22Rv1 (cell line): ENCODE results near the gene BRAF.
"Not testable (repeated sequence)": the region's sequence is repeated elsewhere in the genome, so short reads cannot be mapped to it uniquely, and the experiment has no call there.

Experiments
- H3K27ac ChIP-seq: fragments of 450-650 bp; 2 replicates; pipeline ENCODE4 v1.5.1; 2017
- CTCF ChIP-seq: fragments of 450-650 bp; IDR thresholded peaks from 2 replicates; pipeline ENCODE4 v1.5.1; 2017; ENCODE audit warnings: mild to moderate bottlenecking
- ZFX ChIP-seq: fragments of 450-650 bp; IDR thresholded peaks from 2 replicates; pipeline ENCODE4 v1.6.1; 2017; ENCODE audit warnings: antibody characterized with exemption, borderline replicate concordance

The BRAF gene

GRCh38 chr7:140778975-140779374, 145.8 kb downstream of the BRAF start:
- TF ChIP-seq ZFX = no peak
- TF ChIP-seq CTCF = no peak
- H3K27ac ChIP-seq = no peak overlapping the region

GRCh38 chr7:140778568-140778967, 146.2 kb downstream of the BRAF start:
- H3K27ac ChIP-seq = no peak overlapping the region
- TF ChIP-seq ZFX (no peak), CTCF (no peak)

GRCh38 chr7:140774371-140774770, 150.4 kb downstream of the BRAF start:
- TF ChIP-seq ZFX = no peak
- no peak for TF ChIP-seq CTCF
- no peak overlapping the region for H3K27ac ChIP-seq

GRCh38 chr7:140773104-140773503, 151.6 kb downstream of the BRAF start:
- no peak overlapping the region for H3K27ac ChIP-seq
- TF ChIP-seq CTCF (no peak), ZFX (no peak)

- no peak for TF ChIP-seq CTCF
- TF ChIP-seq ZFX = no peak
- no peak overlapping the region for H3K27ac ChIP-seq
Observed at GRCh38 chr7:140771826-140772225, 152.9 kb downstream of the BRAF start.

GRCh38 chr7:140769852-140770251, 154.9 kb downstream of the BRAF start:
- TF ChIP-seq CTCF = no peak
- TF ChIP-seq ZFX = no peak
- H3K27ac ChIP-seq = no peak overlapping the region

- no peak for TF ChIP-seq CTCF
- no peak for TF ChIP-seq ZFX
- H3K27ac ChIP-seq = no peak overlapping the region
Observed at GRCh38 chr7:140767418-140767817, 157.3 kb downstream of the BRAF start.

GRCh38 chr7:140765441-140765840, 159.3 kb downstream of the BRAF start:
- H3K27ac ChIP-seq = not testable (repeated sequence)

GRCh38 chr7:140763166-140763565, 161.6 kb downstream of the BRAF start:
- H3K27ac ChIP-seq = not testable (repeated sequence)

GRCh38 chr7:140761375-140761774, 163.4 kb downstream of the BRAF start:
- not testable (repeated sequence) for H3K27ac ChIP-seq
